HG03571 (cell line): ENCODE results near the gene CEP55.

Experiments
- ATAC-seq: cut with Tn5 transposase; IDR thresholded peaks from one replicate; pipeline ENCODE4 v1.9.1; 2021; ENCODE audit not compliant: unreplicated experiment

Gene CEP55

GRCh38 chr10:93559490-93559889 is 63.1 kb downstream of the CEP55 start:
- no peak for ATAC-seq

- ATAC-seq = no peak
Measured at GRCh38 chr10:93560541-93560940, 64.1 kb downstream of the CEP55 start.

GRCh38 chr10:93565446-93565845 is 69.0 kb downstream of the CEP55 start:
- ATAC-seq = no peak

- ATAC-seq = no peak
Measured at GRCh38 chr10:93566435-93567276, 70.2 kb downstream of the CEP55 start, which contains the start of gene FFAR4. TSS of gene FFAR4 (plus strand) at chr10:93566665. CDS start at chr10:93566721, 56 bp downstream.

- ATAC-seq = no peak
Measured at GRCh38 chr10:93567277-93568104, 71.1 kb downstream of the CEP55 start.

DNA sequence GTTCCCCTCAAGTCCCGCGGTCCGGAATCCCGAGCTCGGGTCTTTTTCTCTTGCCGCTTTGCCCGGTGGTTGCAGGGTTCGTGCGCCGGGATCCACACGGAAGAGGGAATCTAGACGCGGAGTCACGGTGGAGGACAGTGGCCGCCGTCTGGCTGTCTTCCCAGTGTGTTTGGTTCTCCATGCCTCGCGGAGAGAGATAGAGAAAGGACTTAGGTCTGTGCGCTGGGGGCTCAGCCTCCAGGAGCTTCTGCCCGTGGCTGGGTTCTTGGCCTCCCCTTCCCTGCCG is 71.6 kb downstream of the CEP55 start:
- ATAC-seq = no peak

GRCh38 chr10:93570383-93570782 is 74.0 kb downstream of the CEP55 start:
- ATAC-seq = no peak

- no peak for ATAC-seq
Measured at GRCh38 chr10:93572606-93573005, 76.2 kb downstream of the CEP55 start.

- no peak for ATAC-seq
Measured at GRCh38 chr10:93573051-93573909, 76.9 kb downstream of the CEP55 start.

DNA sequence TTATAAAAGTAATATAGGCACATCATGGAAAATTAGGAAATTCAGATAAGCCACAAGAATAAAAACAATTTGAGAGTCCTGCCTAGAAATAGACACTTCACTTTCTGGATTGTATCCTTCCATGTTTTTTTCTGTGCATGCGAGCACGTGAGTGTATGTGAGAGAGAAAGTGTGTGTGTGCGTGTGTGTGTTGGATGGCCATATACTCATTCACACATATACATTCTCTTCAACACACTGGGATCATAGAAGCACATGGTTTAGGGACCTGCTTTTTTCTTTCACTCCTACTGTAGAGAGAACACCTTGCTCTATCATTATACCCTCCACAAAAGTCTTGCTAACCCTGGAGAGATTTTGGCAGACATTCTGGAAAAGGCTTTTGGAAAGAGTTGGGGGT is 77.5 kb downstream of the CEP55 start:
- no peak for ATAC-seq

- ATAC-seq = no peak
Measured at GRCh38 chr10:93576888-93577287, 80.5 kb downstream of the CEP55 start.

DNA sequence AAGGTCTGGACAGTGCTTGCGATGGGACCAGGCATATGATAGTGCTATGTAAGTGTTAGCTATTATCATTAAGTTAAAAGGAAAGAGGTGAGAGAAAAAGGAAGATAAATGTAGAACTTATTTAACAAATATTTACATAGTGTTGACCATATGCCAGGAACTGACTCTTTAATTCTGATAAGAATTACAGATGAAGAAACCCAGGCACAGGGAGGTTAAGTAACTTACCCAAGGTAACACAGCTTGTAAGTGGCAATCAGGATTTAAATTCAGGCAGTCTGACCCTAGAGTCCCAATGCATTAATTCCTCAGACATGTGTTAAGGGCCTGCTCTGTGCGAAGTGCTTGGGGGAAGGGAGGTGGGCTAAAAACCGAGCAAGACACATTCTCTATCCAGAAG is 81.2 kb downstream of the CEP55 start:
- ATAC-seq = no peak
